Hematopoietic multipotent progenitor cell treated with erythropoietin and hydrocortisone succinate and interleukin-3 and kit ligand, for 4 days (in vitro differentiated cells): ENCODE measurements around the gene SLC4A5.
"Not testable (repeated sequence)": the region's sequence is repeated elsewhere in the genome, so short reads cannot be mapped to it uniquely, and the experiment has no call there.

ENCODE experiments used
- DNase-seq: peaks from one replicate; pipeline ENCODE4 v3.0.0-alpha.2; 2015

SLC4A5 gene

GRCh38 chr2:74264281-74264680 lies 78.9 kb downstream of the SLC4A5 start:
- DNase-seq: no peak

GRCh38 chr2:74262681-74263080 lies 80.5 kb downstream of the SLC4A5 start:
- no peak for DNase-seq

- no peak for DNase-seq
These were observed 81.9 kb downstream of the SLC4A5 start for GRCh38 chr2:74261204-74261864.

- DNase-seq: no peak
These were observed 82.7 kb downstream of the SLC4A5 start for GRCh38 chr2:74260495-74260894.

GRCh38 chr2:74259733-74260132 lies 83.5 kb downstream of the SLC4A5 start:
- DNase-seq: no peak

GRCh38 chr2:74259191-74259590 lies 84.0 kb downstream of the SLC4A5 start:
- no peak for DNase-seq

- DNase-seq: no peak
These were observed 87.5 kb downstream of the SLC4A5 start for GRCh38 chr2:74255660-74256213.

GRCh38 chr2:74253971-74254310 lies 89.3 kb downstream of the SLC4A5 start:
- no peak for DNase-seq

- no peak for DNase-seq
These were observed 89.8 kb downstream of the SLC4A5 start for GRCh38 chr2:74253306-74253970.

GRCh38 chr2:74252862-74253261 lies 90.4 kb downstream of the SLC4A5 start:
- DNase-seq: no peak

- no peak for DNase-seq
These were observed 91.2 kb downstream of the SLC4A5 start for GRCh38 chr2:74252036-74252435.

GRCh38 chr2:74250189-74250631 lies 93.0 kb downstream of the SLC4A5 start:
- peak; percentile 70 for DNase-seq

- DNase-seq: no peak
These were observed 93.7 kb downstream of the SLC4A5 start for GRCh38 chr2:74249406-74250122.

GRCh38 chr2:74246496-74247195 lies 96.6 kb downstream of the SLC4A5 start:
- DNase-seq: no peak

- no peak for DNase-seq
These were observed 98.9 kb downstream of the SLC4A5 start for GRCh38 chr2:74244286-74244685.

- DNase-seq: no peak
These were observed 100.7 kb downstream of the SLC4A5 start for GRCh38 chr2:74242354-74243071.

- no peak for DNase-seq
These were observed 103.9 kb downstream of the SLC4A5 start for GRCh38 chr2:74239346-74239745.

- DNase-seq: no peak
These were observed 104.3 kb downstream of the SLC4A5 start for GRCh38 chr2:74238879-74239278.

GRCh38 chr2:74235041-74235440 lies 108.2 kb downstream of the SLC4A5 start:
- DNase-seq: no peak

- no peak for DNase-seq
These were observed 109.6 kb downstream of the SLC4A5 start for GRCh38 chr2:74233648-74234047.

- DNase-seq: no peak
These were observed 110.8 kb downstream of the SLC4A5 start for GRCh38 chr2:74232426-74232825.

- not testable (repeated sequence) for DNase-seq
These were observed 113.4 kb downstream of the SLC4A5 start for GRCh38 chr2:74229865-74230264.
